GM12878 (cell line): ENCODE data around the gene POC1B. TPM values are rescaled to one million over a fixed set of nuclear protein-coding genes. Genes with fewer than 3 reads are reported as not detected.

Experiments
- ATAC-seq: fragments of 200-7000 bp; cut with Tn5 transposase; 3 replicates; pipeline ENCODE4 v1.9.1; 2020; ENCODE audit warnings: mild to moderate bottlenecking, moderate library complexity
- BruUV-seq: library from RNA; stranded (reverse); fragments of 400-500 nt; replicated peaks from 2 replicates; lab custom pipeline; 2021; lab: Mats Ljungman, UMichigan
- CTCF ChIA-PET: fragments of 300-600 bp; sonication (Branson Sonifier 250); formaldehyde crosslinking; extraction: SDS; loops from one replicate; lab custom pipeline; 2021; ENCODE audit warnings: inconsistent platforms; lab: Yijun Ruan, JAX
- POLR2A ChIA-PET: fragments of 350-600 bp; formaldehyde crosslinking; extraction: SDS; loops from one replicate; lab custom pipeline; 2021; ENCODE audit warnings: inconsistent platforms; lab: Charles Lee
- RAD21 ChIA-PET: fragments of 300-600 bp; sonication (Branson Sonifier 250); formaldehyde crosslinking; loops from one replicate; lab custom pipeline; 2023; ENCODE audit warnings: antibody characterized with exemption; ENCODE audit not compliant: unreplicated experiment; lab: Charles Lee
- SMC1A ChIA-PET: fragments of 300-600 bp; sonication (Branson Sonifier 250); formaldehyde crosslinking; loops from one replicate; lab custom pipeline; 2023; ENCODE audit not compliant: unreplicated experiment, uncharacterized antibody; lab: Charles Lee
- DNase-seq: peaks from one replicate; pipeline ENCODE4 v3.0.0-alpha.2; 2011; ENCODE audit warnings: low read depth, low spot score
- FAIRE-seq: peaks from 3 replicates; lab custom pipeline; 2011; peaks lifted over from hg19 to GRCh38; lab: Jason Lieb, UNC
- H2AFZ ChIP-seq: 2 replicates; pipeline ENCODE4 v1.6.0; 2011; ENCODE audit warnings: low read depth, low read length, control low read depth; ENCODE audit not compliant: control insufficient read depth
- H3K27ac ChIP-seq: 2 replicates; pipeline ENCODE4 v1.5.1; 2011; ENCODE audit warnings: control low read depth; ENCODE audit not compliant: control insufficient read depth, insufficient read depth
- H3K27me3 ChIP-seq, 2 experiments: replicated peaks in 1 of 2; 2 replicates each; pipeline versions ENCODE4 v1.6.0 to v1.6.1; 2011; ENCODE audit warnings: low read length in 1 of 2; ENCODE audit not compliant: control insufficient read depth in 2 of 2, insufficient read depth in 2 of 2
- H3K36me3 ChIP-seq, 2 experiments: 2 replicates each; pipeline ENCODE4 v1.5.1; 2011; ENCODE audit warnings: low read length in 1 of 2; ENCODE audit not compliant: control insufficient read depth in 2 of 2, insufficient read depth in 2 of 2
- H3K4me1 ChIP-seq: 2 replicates; pipeline ENCODE4 v1.6.1; 2011; ENCODE audit warnings: mild to moderate bottlenecking, low read length, moderate library complexity, mixed read lengths; ENCODE audit not compliant: control insufficient read depth, insufficient read depth
- H3K4me2 ChIP-seq: 2 replicates; pipeline ENCODE4 v1.6.0; 2011; ENCODE audit warnings: control low read depth; ENCODE audit not compliant: control insufficient read depth, insufficient read depth
- H3K4me3 ChIP-seq: fragments of 200-600 bp; sonication (generic); 2 replicates; pipeline ENCODE4 v1.5.1; 2016
- H3K79me2 ChIP-seq: 2 replicates; pipeline ENCODE4 v1.6.0; 2011; ENCODE audit warnings: low read length; ENCODE audit not compliant: control insufficient read depth, insufficient read depth
- H3K9ac ChIP-seq: 2 replicates; pipeline ENCODE4 v1.8.0; 2011; ENCODE audit warnings: low read length, control low read depth, mixed read lengths; ENCODE audit not compliant: control insufficient read depth, insufficient read depth
- H3K9me3 ChIP-seq: replicated peaks from 3 replicates; pipeline ENCODE4 v1.5.1; 2011; ENCODE audit warnings: mild to moderate bottlenecking, low read length; ENCODE audit not compliant: control insufficient read depth, insufficient read depth
- H4K20me1 ChIP-seq: 2 replicates; pipeline ENCODE4 v1.6.0; 2011; ENCODE audit not compliant: control insufficient read depth, insufficient read depth
- CBFB ChIP-seq: IDR thresholded peaks from 2 replicates; pipeline ENCODE4 v1.6.1; 2016; ENCODE audit warnings: antibody characterized with exemption, low read depth
- CBX5 ChIP-seq: sonication (generic); IDR thresholded peaks from 2 replicates; pipeline ENCODE4 v1.6.1; 2016; ENCODE audit warnings: low read depth, moderate library complexity, mild to moderate bottlenecking, inconsistent platforms
- HDAC6 ChIP-seq: fragments of 200-600 bp; sonication (generic); IDR thresholded peaks from one replicate; pipeline ENCODE4 v1.8.0; 2017; ENCODE audit warnings: antibody characterized with exemption; ENCODE audit not compliant: unreplicated experiment
- MYB ChIP-seq: fragments of 150-350 bp; IDR thresholded peaks from 2 replicates; pipeline ENCODE4 v1.6.1; 2014; ENCODE audit warnings: mild to moderate bottlenecking, low read depth, low read length, borderline replicate concordance
- NFIC ChIP-seq: IDR thresholded peaks from 2 replicates; pipeline ENCODE4 v1.6.1; 2012; ENCODE audit warnings: low read depth, mild to moderate bottlenecking, inconsistent platforms, low read length, moderate library complexity
- NR2C2 ChIP-seq: IDR thresholded peaks from 2 replicates; pipeline ENCODE4 v1.6.1; 2011; ENCODE audit warnings: borderline replicate concordance, low read depth; ENCODE audit not compliant: control insufficient read depth, insufficient read length
- POLR2AphosphoS5 ChIP-seq: IDR thresholded peaks from 2 replicates; pipeline ENCODE4 v1.6.1; 2011; ENCODE audit warnings: mild to moderate bottlenecking, low read length, inconsistent platforms
- SMAD5 ChIP-seq: IDR thresholded peaks from 2 replicates; pipeline ENCODE4 v1.6.1; 2016; ENCODE audit warnings: antibody characterized with exemption, low read depth
- WGBS: methylation state at CpG from one replicate; pipeline ENCODE4 v1.1.6; 2016; ENCODE audit warnings: low lambda C conversion rate; ENCODE audit not compliant: insufficient replicate concordance, insufficient coverage; ENCODE audit errors: missing lambda C conversion rate; 5-methylcytosine and 5-hydroxymethylcytosine counted together
- in situ Hi-C: fragments of 300-500 bp; cut with MboI; formaldehyde crosslinking; loops from 9 replicates; pipeline ENCODE4 v1.14.3; 2018; ENCODE audit warnings: mixed read lengths
- intact Hi-C: fragments of 100-400 bp; cut with micrococcal nuclease; formaldehyde crosslinking; loops from one replicate; pipeline ENCODE4 v1.14.2; 2022; ENCODE audit not compliant: unreplicated experiment
- polyA plus RNA-seq, 11 experiments: library from polyadenylated mRNA; depleted of rRNA in 4 of 11; unstranded in 6 of 11; stranded (reverse) in 5 of 11; fragments of >200 nt; fragmentation: Nextera tagmentation in 4 of 11; fragmentation: Illumina TruSeq in 1 of 11; extraction: Ambion mirVana in 4 of 11; extraction: Trizol in 1 of 11; gene quantifications; 1 replicate in 1 of 11; 2 replicates in 10 of 11; pipeline versions ENCODE4 v1.2.1 to v1.2.3, GENCODE V29; 2011 to 2016; ENCODE audit warnings: inconsistent platforms in 2 of 11, missing spikeins in 2 of 11, low read depth in 1 of 11
- total RNA-seq, 4 experiments: library from RNA; depleted of rRNA in 3 of 4; stranded (reverse); fragments of >200 nt in 3 of 4; fragmentation: Illumina TruSeq in 1 of 4; extraction: Trizol in 1 of 4; gene quantifications; 2 replicates each; pipeline versions ENCODE4 v1.2.1 to v1.2.3, GENCODE V29; 2013 to 2021
- TF ChIP-seq, protein P1 (sequence below): fragments of 450-650 bp; IDR thresholded peaks from 2 replicates; pipeline ENCODE4 v1.6.1; 2017; ENCODE audit warnings: antibody characterized with exemption, mild to moderate bottlenecking, moderate library complexity
- TF ChIP-seq, protein P2 (sequence below): fragments of 450-650 bp; IDR thresholded peaks from 2 replicates; pipeline ENCODE4 v1.6.1; 2017; ENCODE audit warnings: mild to moderate bottlenecking
- TF ChIP-seq, protein P3 (sequence below): IDR thresholded peaks from 2 replicates; pipeline ENCODE4 v1.6.1; 2011; ENCODE audit warnings: low read depth, mild to moderate bottlenecking, low read length, moderate library complexity, borderline replicate concordance; ENCODE audit errors: extremely low read depth
- TF ChIP-seq, protein P4 (sequence below): IDR thresholded peaks from 2 replicates; pipeline ENCODE4 v1.6.1; 2012; ENCODE audit warnings: low read depth, low read length, improper control_type of control experiment

The POC1B gene
- total and polyA plus RNA-seq, 10 of the 15 experiments (the other 5 are each of a cell fraction or from before 2014, with no cell fraction given), result 4.4 to 17.8 (median 11.3) TPM

DNA sequence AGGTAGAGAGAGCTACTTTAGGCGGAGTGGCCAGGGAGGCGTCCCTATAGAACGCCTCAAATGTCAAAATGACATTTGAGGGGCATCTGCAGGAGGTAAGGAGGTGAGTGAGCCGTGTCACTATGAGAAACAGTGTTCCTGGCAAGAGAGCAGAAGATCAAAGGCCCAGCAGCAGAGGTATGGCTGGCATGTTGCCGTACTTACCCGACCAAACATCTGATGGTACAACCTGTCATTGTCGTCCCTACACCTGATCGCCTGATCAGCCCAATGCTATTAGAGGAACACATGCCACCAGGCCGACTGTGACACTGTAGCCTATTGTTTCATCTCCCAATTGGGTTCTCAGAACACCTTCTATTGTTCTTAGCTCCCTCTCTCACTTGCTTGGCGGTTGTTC lies 33.9 kb upstream of the POC1B start:
- Histone ChIP-seq H3K4me2 (no peak overlapping the region), H3K9me3 (no peaks in the 10 kb centered on the region), H4K20me1 (no peaks in the 10 kb centered on the region), H2AFZ (no peak overlapping the region), H3K27ac (no peak overlapping the region), H3K4me1 (no peaks in the 10 kb centered on the region), H3K4me3 (no peak overlapping the region), H3K27me3 (no peaks in the 10 kb centered on the region), H3K79me2 (no peaks in the 10 kb centered on the region), H3K36me3 (no peaks in the 10 kb centered on the region), H3K9ac (no peak overlapping the region)
- DNase-seq, result no peak
- ATAC-seq, result no peak
- intact Hi-C loops (no loop called here), in situ Hi-C loops (no loop called here)
- ChIA-PET RAD21 (no interaction called here), CTCF (interaction anchor here (3.9 kb wide), 1 partner anchor 16 kb away, joined by 15 read pairs; no protein-coding TSS in a partner anchor), SMC1A (interaction anchor here (1.5 kb wide), 1 partner anchor 17 kb away, joined by 3 read pairs; no protein-coding TSS in a partner anchor), POLR2A (no interaction called here)
- TF ChIP-seq, protein P1, sequence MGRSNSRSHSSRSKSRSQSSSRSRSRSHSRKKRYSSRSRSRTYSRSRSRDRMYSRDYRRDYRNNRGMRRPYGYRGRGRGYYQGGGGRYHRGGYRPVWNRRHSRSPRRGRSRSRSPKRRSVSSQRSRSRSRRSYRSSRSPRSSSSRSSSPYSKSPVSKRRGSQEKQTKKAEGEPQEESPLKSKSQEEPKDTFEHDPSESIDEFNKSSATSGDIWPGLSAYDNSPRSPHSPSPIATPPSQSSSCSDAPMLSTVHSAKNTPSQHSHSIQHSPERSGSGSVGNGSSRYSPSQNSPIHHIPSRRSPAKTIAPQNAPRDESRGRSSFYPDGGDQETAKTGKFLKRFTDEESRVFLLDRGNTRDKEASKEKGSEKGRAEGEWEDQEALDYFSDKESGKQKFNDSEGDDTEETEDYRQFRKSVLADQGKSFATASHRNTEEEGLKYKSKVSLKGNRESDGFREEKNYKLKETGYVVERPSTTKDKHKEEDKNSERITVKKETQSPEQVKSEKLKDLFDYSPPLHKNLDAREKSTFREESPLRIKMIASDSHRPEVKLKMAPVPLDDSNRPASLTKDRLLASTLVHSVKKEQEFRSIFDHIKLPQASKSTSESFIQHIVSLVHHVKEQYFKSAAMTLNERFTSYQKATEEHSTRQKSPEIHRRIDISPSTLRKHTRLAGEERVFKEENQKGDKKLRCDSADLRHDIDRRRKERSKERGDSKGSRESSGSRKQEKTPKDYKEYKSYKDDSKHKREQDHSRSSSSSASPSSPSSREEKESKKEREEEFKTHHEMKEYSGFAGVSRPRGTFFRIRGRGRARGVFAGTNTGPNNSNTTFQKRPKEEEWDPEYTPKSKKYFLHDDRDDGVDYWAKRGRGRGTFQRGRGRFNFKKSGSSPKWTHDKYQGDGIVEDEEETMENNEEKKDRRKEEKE, result no peak
- TF ChIP-seq, protein P2, sequence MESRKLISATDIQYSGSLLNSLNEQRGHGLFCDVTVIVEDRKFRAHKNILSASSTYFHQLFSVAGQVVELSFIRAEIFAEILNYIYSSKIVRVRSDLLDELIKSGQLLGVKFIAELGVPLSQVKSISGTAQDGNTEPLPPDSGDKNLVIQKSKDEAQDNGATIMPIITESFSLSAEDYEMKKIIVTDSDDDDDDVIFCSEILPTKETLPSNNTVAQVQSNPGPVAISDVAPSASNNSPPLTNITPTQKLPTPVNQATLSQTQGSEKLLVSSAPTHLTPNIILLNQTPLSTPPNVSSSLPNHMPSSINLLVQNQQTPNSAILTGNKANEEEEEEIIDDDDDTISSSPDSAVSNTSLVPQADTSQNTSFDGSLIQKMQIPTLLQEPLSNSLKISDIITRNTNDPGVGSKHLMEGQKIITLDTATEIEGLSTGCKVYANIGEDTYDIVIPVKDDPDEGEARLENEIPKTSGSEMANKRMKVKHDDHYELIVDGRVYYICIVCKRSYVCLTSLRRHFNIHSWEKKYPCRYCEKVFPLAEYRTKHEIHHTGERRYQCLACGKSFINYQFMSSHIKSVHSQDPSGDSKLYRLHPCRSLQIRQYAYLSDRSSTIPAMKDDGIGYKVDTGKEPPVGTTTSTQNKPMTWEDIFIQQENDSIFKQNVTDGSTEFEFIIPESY, result no peak
- TF ChIP-seq NFIC, result no peak
- TF ChIP-seq NR2C2, result no peak
- no peak for TF ChIP-seq MYB
- TF ChIP-seq CBX5, result no peak
- no peak for TF ChIP-seq SMAD5
- TF ChIP-seq POLR2AphosphoS5, result no peak
- no peak for TF ChIP-seq CBFB
- TF ChIP-seq, protein P3, sequence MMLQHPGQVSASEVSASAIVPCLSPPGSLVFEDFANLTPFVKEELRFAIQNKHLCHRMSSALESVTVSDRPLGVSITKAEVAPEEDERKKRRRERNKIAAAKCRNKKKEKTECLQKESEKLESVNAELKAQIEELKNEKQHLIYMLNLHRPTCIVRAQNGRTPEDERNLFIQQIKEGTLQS, result no peak
- TF ChIP-seq, protein P4, sequence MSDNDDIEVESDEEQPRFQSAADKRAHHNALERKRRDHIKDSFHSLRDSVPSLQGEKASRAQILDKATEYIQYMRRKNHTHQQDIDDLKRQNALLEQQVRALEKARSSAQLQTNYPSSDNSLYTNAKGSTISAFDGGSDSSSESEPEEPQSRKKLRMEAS, result no peak
- no peak for TF ChIP-seq HDAC6
- BruUV-seq, result no TSS peak
- 67% methylated on average over 10 of the region's 10 CpGs for WGBS
- FAIRE-seq, result no peak
